SJSA1 (cell line): ENCODE data around the gene TESK2. TPM values are rescaled to one million over a fixed set of nuclear protein-coding genes. Genes with fewer than 3 reads are reported as not detected.
"Not testable (repeated sequence)": the region's sequence is repeated elsewhere in the genome, so short reads cannot be mapped to it uniquely, and the experiment has no call there.

ENCODE experiments used
- DNase-seq, 2 experiments: peaks; one replicate each; pipeline ENCODE4 v3.0.0-alpha.2; 2015 to 2020; ENCODE audit warnings: low spot score in 2 of 2, low read depth in 1 of 2
- H3K27ac ChIP-seq: fragments of 250-450 bp; sonication (Bioruptor Pico); 2 replicates; pipeline ENCODE4 v1.5.1; 2020; ENCODE audit warnings: mild to moderate bottlenecking, moderate library complexity
- H3K27me3 ChIP-seq: fragments of 250-450 bp; sonication (Bioruptor Pico); replicated peaks from 2 replicates; pipeline ENCODE4 v1.5.1; 2020; ENCODE audit warnings: mild to moderate bottlenecking, moderate library complexity
- H3K36me3 ChIP-seq: fragments of 250-450 bp; sonication (Bioruptor Pico); 2 replicates; pipeline ENCODE4 v1.5.1; 2020; ENCODE audit warnings: mild to moderate bottlenecking
- H3K4me1 ChIP-seq: fragments of 250-450 bp; sonication (Bioruptor Pico); replicated peaks from 2 replicates; pipeline ENCODE4 v1.6.1; 2021; ENCODE audit warnings: mild to moderate bottlenecking
- H3K4me3 ChIP-seq: fragments of 250-450 bp; sonication (Bioruptor Pico); 2 replicates; pipeline ENCODE4 v1.5.1; 2020; ENCODE audit warnings: mild to moderate bottlenecking
- H3K9me3 ChIP-seq: fragments of 250-450 bp; sonication (Bioruptor Pico); replicated peaks from 2 replicates; pipeline ENCODE4 v1.5.1; 2020; ENCODE audit warnings: mild to moderate bottlenecking
- total RNA-seq: library from RNA; depleted of rRNA; stranded (reverse); fragments of >200 nt; shearing (Covaris generic); gene quantifications from 2 replicates; pipeline ENCODE4 v1.2.3, GENCODE V29; 2014

TESK2 gene
- total RNA-seq, 1 experiment from 2014 or later = 2.0 TPM

DNA sequence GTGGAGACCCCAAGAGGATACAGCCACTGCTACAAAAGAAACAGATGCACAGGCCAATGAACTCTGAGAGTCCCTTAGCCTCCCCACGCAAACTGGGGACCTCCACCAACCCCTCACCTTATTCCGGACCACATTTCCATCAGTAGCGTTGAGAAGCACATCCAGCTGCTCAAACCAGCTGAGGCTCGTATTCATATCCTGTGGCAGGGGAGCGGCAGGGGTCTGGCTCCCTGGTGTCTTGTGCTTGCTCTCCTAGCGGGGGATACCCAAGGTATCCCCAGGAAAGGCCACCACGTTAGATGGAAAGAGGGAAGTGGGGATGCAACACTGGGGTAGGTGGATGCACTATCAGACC is 8.4 kb upstream of the TESK2 start:
- Histone ChIP-seq H3K4me3 (peak overlapping the region; percentile 47), H3K9me3 (no peaks in the 10 kb centered on the region), H3K36me3 (no peaks in the 10 kb centered on the region; the same call in 1 of the 2 replicates), H3K4me1 (peaks cover 26% of the 10 kb centered on the region), H3K27ac (no peak overlapping the region), H3K27me3 (no peaks in the 10 kb centered on the region)
- DNase-seq = no peak

DNA sequence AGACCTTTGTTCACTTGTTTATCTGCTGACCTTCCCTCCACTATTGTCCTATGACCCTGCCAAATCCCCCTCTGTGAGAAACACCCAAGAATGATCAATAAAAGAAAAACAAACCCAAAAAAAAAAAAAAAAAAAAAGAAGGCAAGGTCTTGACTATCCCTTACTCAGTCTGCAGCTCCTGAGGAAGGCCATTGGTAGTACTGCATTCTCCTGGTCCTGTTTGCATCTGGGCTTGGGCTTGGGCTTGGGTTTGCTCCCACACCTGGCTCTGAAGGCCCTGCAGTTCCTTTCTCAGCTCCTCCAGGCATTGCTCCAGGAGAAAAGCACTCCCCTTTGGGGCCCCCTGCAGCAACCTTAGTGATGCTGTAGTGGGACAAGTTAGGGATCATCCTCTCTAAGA is 7.3 kb upstream of the TESK2 start:
- Histone ChIP-seq H3K4me3 (no peak overlapping the region), H3K27me3 (no peaks in the 10 kb centered on the region), H3K36me3 (no peaks in the 10 kb centered on the region; the same call in 1 of the 2 replicates), H3K27ac (no peak overlapping the region), H3K9me3 (no peaks in the 10 kb centered on the region), H3K4me1 (peaks cover 26% of the 10 kb centered on the region)
- DNase-seq = no peak

DNA sequence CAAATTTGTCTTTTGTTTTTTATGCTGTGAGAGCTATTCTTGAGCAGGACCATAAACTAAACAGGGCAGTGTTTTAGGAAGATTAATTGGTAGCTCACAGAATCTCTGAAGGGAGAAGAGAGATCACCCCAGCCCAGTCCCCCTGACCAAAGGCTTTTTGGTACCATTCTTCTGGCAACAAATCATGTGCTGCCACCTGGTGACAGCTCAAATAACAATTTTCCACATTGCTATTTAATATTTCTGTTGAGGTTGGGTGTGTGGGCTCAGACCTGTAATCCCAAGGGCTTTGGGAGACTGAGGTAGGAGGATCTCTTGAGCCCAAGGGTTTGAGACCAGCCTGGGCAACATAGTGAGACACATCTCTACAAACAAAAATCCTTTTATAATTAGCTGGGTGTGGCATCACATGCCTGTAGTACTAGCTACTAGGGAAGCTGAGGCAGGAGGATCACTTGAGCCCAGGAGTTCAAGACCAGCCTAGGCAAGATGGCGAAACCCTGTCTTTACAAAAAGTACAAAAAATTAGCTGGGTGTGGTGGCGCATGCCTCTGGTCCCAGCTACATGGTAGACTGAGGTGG is 2.2 kb upstream of the TESK2 start:
- no peak overlapping the region for H3K27ac ChIP-seq
- H3K36me3 ChIP-seq = no peaks in the 10 kb centered on the region
- peak; percentile 51 to 68 for DNase-seq
- H3K4me3 ChIP-seq = no peak overlapping the region
- H3K9me3 ChIP-seq = no peaks in the 10 kb centered on the region
- peaks cover 5% of the 10 kb centered on the region; the same call in 1 of the 2 replicates for H3K4me1 ChIP-seq
- H3K27me3 ChIP-seq = no peaks in the 10 kb centered on the region

DNA sequence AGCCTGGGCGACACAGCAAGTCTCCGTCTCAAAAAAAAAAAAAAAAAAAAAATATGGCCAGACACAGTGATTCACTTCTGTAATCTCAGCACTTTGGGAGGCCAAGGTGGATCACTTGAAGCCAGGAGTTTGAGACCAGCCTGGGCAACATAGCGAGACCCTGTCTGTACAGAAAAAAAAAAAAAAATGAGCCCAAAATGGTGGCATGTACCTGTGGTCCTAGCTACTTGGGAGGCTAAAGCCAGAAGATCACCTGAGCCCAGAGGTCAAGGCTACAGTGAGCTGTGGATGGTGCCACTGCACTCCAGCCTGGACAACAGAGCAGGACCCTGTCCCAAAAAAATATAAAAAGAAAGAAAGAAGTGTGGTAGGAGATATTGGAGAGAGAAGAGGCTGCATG is 1.7 kb upstream of the TESK2 start:
- no peaks in the 10 kb centered on the region for H3K27me3 ChIP-seq
- H3K9me3 ChIP-seq = no peaks in the 10 kb centered on the region
- DNase-seq = no peak
- peaks cover 5% of the 10 kb centered on the region; the same call in 1 of the 2 replicates for H3K4me1 ChIP-seq
- no peak overlapping the region for H3K27ac ChIP-seq
- no peaks in the 10 kb centered on the region for H3K36me3 ChIP-seq
- H3K4me3 ChIP-seq = no peak overlapping the region

DNA sequence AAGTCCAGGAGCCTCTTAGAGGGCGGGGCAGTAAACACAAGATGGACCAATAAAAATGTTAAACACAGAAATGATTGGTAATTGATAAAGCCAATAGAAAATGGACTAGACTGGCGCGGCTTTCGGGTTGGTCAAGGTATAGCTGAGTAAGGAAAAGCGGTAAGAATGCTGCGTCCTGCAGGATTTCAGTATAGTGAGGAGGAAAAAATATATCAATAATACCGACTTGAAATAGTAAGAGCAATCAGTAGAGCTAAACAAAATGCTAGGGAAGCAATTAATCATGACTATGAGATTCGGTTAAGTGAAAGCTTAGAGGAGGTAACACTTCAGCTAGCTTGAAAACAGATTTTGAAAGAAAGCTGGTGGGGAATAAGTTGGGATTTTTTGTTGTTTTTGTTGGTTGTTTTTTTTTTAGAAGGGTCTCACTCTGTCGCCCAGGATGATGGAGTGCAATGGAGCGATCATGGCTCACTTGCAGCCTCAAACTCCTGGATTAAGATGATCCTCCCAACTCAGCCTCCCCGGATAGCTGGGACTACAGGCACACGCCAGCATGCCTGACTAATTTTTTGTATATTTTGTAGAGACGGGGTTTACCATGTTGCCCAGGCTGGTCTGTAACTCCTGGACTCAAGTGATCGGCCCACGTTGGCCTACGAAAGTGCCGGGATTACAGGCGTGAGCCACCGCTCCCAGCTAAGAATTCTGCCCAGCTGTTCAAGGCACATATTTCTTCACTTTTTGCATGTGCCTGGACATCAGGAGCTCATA is 711 bp upstream of the TESK2 start:
- peaks cover 5% of the 10 kb centered on the region; the same call in 1 of the 2 replicates for H3K4me1 ChIP-seq

DNA sequence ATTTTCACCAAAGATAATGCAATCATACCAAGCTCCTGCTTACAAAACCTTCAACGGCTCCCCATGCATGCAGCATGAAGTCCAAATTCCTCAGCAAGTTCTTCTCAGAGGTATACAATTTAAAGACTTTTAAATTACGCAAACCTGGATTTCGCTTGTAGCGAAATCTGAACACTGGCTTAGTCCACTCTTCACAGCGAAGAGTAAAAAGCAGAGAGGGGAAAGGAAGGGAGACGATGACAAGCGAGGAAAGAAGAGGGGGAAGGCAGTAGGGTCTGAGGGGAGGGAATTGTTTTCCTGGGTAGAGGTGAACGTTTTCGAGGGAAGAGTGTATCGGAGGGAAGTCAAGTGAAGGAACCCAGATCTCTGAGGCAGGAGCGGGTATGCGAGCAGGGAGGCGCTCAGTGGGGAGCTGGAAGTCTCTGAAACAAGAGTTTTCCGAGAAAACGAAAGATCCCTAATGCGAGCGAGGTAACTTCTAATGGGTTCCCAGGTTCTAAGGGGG is 790 bp downstream of the TESK2 start:
- no peaks in the 10 kb centered on the region for H3K27me3 ChIP-seq
- peak overlapping the region; percentile 59 for H3K4me3 ChIP-seq
- no peaks in the 10 kb centered on the region for H3K9me3 ChIP-seq
- no peak for DNase-seq
- H3K27ac ChIP-seq = no peak overlapping the region
- peaks cover 5% of the 10 kb centered on the region; the same call in 1 of the 2 replicates for H3K4me1 ChIP-seq
- H3K36me3 ChIP-seq = no peaks in the 10 kb centered on the region

More for the DNA sequence above, 711 bp upstream of the TESK2 start:
- no peaks in the 10 kb centered on the region for H3K9me3 ChIP-seq
- no peaks in the 10 kb centered on the region for H3K36me3 ChIP-seq
- H3K4me3 ChIP-seq = peak overlapping the region; percentile 59
- H3K27ac ChIP-seq = no peak overlapping the region
- no peak for DNase-seq
- H3K27me3 ChIP-seq = no peaks in the 10 kb centered on the region

DNA sequence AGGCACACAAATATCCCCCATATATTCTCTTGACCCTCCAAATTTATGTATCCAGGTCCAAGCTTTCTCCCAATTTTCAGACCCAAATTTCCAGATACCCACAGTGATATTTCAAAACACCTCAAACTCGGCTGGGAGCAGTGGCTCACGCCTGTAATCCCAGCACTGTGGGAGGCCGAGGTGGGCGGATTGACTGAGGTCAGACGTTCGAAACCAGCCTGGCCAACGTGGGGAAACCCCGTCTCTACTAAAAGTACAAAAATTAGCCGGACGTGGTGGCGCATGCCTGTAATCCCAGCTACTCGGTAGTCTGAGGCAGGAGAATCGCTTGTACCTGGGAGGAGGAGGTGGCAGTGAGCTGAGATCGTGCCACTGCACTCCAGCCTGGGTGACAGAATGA is 1.6 kb downstream of the TESK2 start:
- not testable (repeated sequence) for H3K36me3 ChIP-seq, H3K4me1 ChIP-seq, H3K4me3 ChIP-seq, H3K27ac ChIP-seq, H3K27me3 ChIP-seq, DNase-seq, H3K9me3 ChIP-seq

DNA sequence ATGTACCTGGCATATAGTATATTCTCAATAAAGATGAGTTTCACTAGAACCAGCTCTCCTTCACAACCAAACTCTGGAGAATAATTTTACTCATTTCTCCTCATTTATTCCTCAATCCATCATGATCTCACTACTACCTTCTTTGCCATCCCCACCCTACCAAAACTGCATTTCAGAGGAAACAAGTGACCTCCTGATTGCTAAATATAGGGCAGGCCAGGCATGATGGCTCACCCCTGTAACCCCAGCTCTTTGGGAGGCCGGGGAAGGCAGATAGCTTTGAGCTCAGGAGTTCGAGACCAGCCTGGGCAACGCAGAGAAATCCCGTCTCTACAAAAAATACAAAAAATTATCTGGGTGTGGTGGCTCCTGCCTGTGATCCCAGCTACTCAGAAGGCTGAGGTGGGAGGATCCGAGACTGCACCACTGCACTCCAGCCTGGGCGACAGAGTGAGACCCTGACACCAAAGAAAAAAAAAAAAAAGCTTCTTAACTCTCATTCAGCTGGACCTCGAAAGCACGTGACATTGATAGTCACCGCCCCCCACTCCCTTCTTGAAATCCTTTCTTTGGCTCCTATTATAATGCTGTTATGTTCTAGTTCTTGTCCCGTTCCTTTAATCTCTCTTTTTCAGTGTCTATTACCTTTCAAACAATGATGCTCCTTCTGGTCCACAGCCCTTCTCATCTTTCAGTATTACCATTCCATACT is 2.1 kb downstream of the TESK2 start:
- Histone ChIP-seq H3K9me3 (no peaks in the 10 kb centered on the region), H3K27ac (no peak overlapping the region), H3K4me3 (no peak overlapping the region), H3K4me1 (peaks cover 5% of the 10 kb centered on the region; the same call in 1 of the 2 replicates), H3K36me3 (no peaks in the 10 kb centered on the region), H3K27me3 (no peaks in the 10 kb centered on the region)
- DNase-seq = no peak

DNA sequence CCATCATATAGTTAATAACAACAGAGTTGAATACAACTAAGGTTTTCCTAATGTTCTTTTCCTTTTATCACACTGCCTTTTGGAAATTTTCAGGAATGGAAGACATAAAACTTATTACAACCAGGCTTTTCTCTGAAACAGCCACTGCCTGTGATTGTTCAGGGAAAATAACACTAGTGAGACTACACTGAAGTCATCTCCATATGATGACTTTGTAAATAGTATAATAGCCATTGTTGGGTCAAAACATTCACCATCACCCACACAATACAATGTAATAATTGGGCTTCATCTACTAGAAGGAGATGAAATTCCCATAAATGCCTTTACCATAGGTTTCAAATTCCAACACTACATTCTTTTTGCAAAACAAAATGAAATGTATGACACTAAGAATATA is 5.0 kb downstream of the TESK2 start:
- no peak for DNase-seq
- H3K27ac ChIP-seq = no peak overlapping the region
- no peak overlapping the region for H3K4me3 ChIP-seq
- H3K36me3 ChIP-seq = no peaks in the 10 kb centered on the region
- H3K4me1 ChIP-seq = peaks cover 5% of the 10 kb centered on the region; the same call in 1 of the 2 replicates
- H3K9me3 ChIP-seq = no peaks in the 10 kb centered on the region
- no peaks in the 10 kb centered on the region for H3K27me3 ChIP-seq

DNA sequence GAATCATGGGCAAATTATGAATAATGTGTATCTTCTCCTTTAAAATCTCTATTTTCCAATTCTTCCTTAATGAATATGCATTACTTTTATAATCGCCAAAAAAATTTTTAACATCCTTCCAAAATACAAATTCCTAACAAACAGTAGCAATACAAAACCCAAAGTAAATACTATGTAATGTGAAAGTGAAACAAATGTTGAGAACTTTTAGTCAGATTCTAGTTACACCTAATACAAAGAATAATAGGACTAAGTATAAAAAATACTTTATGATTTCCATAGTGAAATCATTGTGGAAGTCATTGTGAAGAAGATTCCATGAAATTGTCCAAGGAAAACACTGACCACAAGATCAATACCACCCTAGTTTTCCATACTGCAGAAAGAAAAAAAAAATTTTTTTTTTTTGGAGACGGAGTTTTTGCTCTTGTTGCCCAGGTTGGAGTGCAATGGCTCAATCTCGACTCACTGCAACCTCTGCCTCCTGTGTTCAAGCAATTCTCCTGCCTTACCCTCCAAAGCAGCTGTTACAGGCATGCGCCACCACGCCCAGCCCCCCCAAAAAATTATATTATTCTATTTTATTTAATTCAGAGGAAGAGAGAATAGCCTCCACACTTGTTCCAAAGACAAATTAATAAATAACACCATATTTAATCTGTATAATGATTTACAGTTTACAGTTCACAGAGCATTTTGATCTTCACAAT is 11.8 kb downstream of the TESK2 start:
- H3K36me3 ChIP-seq = no peaks in the 10 kb centered on the region
- no peak for DNase-seq
- H3K27me3 ChIP-seq = no peaks in the 10 kb centered on the region
- H3K27ac ChIP-seq = no peak overlapping the region
- no peaks in the 10 kb centered on the region for H3K9me3 ChIP-seq
- no peak overlapping the region for H3K4me3 ChIP-seq
- H3K4me1 ChIP-seq = no peaks in the 10 kb centered on the region; the same call in 1 of the 2 replicates

DNA sequence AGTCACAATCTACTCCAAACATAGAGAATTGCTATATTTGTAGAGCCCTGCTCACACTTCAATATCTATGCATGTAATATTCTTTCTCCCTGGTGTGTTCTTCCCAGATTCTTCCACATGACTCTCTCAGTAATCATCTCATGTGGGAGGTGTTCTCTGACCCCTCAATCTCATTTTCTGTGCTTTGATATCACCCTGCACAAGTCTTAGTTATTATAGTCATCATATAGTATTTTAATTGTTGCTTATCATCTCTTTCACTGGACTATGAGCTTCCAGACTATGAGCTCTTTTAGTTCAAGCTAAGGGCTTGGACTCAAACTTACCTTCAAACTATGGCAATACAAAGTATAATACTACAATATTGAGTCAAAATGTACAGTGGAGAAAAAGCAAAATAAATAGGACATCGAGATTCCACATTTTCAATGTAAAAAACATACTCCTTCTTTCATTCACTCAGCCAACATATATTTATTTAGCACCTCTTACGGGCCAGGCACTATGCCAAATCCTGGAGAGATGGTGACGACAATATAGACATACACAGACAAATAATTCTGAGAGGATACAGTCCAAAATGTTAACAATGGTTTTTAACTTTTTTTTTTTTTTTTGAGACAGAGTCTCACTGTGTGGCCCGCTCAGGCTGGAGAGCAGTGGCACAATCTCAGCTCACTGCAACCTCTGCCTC is 12.7 kb downstream of the TESK2 start:
- Histone ChIP-seq H3K27me3 (no peaks in the 10 kb centered on the region), H3K9me3 (no peaks in the 10 kb centered on the region), H3K36me3 (no peaks in the 10 kb centered on the region), H3K4me1 (no peaks in the 10 kb centered on the region; the same call in 1 of the 2 replicates), H3K4me3 (no peak overlapping the region), H3K27ac (no peak overlapping the region)
- DNase-seq = peak in 1 of 2 experiments; percentile 40

DNA sequence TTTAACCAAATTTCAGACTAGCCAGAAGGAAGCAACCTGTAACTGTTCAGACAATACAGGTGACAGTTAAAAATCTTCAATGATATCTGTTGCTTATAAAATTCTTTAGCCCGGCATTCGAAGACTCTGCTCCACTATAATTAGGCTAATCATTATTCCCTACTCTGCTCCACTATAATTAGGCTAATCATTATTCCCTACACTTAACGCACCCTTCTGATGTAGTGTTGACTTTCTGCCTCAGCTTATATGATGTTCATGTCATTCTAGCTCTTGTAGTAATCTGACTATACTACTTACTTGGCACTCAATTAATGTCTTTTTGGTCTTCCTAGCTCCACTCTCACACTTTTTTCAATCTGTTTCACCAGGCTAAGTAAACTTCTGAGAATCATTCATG is 13.3 kb downstream of the TESK2 start:
- DNase-seq = no peak
- Histone ChIP-seq H3K4me1 (no peaks in the 10 kb centered on the region; the same call in 1 of the 2 replicates), H3K4me3 (no peak overlapping the region), H3K27me3 (no peaks in the 10 kb centered on the region), H3K27ac (no peak overlapping the region), H3K36me3 (no peaks in the 10 kb centered on the region), H3K9me3 (no peaks in the 10 kb centered on the region)

DNA sequence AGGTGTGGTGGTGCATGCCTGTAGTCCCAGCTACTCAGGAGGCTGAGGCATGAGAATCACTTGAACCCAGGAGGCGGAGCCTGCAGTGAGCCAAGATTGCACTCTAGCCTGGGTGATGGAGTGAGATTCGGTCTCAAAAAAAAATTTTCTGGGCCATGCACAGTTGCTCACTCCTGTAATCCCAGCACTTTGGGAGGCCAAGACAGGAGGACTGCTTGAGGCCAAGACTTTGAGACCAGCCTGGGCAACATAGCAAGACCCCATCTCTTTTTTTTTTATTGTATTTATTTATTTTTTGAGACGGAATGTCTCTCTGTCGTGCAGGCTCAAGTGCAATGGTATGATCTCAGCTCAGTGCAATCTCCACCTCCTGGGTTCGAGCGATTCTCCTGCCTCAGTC is 16.8 kb downstream of the TESK2 start:
- H3K36me3 ChIP-seq, H3K27ac ChIP-seq, H3K27me3 ChIP-seq, H3K4me1 ChIP-seq, DNase-seq, H3K9me3 ChIP-seq, H3K4me3 ChIP-seq: not testable (repeated sequence)
